GM12873 (cell line): ENCODE results near the gene GADD45GIP1.

ENCODE experiments used
- TF ChIP-seq, protein P1 (sequence below): IDR thresholded peaks from 2 replicates; pipeline ENCODE4 v1.5.1; 2012; ENCODE audit warnings: low read depth, mild to moderate bottlenecking, moderate library complexity, low read length, control low read depth; ENCODE audit not compliant: insufficient read depth; ENCODE audit errors: missing control alignments

The GADD45GIP1 gene

DNA sequence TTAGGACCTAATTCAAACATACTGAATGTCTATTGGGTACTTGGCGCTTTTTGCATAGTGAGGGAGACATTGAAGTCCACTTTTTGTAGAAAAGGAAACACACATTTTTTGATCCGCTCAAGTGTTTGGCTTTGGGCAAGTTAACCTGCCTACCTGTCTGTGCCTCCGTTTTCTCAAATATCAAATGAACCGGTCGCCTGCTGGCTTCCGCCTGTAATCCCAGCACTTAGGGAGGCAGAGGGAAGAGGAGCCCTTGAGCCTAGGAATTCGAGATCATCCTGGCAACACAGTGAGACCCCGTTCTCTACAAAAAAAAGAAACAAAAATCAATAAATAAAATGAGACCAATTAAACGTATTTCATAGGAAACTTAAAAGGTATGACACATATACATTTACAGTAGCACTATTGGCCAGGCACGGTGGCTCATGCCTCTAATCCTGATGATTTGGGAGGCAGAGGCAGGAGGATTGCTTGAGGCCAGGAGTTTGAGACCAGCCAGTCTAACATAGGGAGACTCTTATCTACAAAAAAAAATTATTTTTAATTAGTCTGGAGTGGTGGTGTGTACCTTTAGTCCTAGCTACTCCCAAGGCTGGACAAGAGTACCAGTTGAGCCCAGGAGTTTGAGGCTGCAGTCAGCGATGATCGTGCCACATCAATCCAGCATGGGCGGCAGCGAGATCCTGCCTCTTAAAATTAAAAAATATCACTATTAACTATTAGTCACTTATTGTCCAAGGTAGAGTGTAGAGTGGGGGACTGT lies 10.1 kb downstream of the GADD45GIP1 start:
- TF ChIP-seq, protein P1, sequence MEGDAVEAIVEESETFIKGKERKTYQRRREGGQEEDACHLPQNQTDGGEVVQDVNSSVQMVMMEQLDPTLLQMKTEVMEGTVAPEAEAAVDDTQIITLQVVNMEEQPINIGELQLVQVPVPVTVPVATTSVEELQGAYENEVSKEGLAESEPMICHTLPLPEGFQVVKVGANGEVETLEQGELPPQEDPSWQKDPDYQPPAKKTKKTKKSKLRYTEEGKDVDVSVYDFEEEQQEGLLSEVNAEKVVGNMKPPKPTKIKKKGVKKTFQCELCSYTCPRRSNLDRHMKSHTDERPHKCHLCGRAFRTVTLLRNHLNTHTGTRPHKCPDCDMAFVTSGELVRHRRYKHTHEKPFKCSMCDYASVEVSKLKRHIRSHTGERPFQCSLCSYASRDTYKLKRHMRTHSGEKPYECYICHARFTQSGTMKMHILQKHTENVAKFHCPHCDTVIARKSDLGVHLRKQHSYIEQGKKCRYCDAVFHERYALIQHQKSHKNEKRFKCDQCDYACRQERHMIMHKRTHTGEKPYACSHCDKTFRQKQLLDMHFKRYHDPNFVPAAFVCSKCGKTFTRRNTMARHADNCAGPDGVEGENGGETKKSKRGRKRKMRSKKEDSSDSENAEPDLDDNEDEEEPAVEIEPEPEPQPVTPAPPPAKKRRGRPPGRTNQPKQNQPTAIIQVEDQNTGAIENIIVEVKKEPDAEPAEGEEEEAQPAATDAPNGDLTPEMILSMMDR = no peak

DNA sequence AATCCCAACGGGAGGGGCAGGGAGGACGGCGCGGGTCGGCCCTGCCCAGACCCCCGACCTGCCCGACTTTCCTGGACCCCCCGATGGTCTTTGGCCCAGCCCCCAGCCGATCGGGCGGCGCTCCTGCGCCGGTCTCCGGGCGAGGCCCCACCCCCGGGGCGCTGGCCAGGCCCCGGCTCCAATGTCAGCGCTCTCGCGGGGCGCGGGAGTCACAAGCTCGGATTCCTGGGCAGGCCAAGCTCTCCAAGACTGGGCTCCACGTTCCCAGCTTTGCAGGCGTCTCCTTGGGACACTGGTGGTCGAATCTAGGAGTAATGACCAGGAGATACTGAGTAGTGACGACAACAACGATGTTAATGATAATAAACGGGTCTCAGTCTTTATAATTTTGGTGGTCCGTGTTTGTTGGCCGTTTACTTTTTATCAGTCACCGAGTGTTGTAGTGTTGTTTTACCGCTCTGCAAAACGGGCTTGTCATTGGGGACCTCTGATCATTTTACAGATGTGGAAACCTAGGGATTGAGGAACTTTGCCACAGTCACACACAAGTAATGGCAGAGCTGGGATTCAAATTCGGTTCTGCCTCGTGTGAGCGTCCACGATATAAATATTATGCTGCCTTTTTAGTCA lies 10.8 kb downstream of the GADD45GIP1 start:
- TF ChIP-seq, protein P1 = no peak

DNA sequence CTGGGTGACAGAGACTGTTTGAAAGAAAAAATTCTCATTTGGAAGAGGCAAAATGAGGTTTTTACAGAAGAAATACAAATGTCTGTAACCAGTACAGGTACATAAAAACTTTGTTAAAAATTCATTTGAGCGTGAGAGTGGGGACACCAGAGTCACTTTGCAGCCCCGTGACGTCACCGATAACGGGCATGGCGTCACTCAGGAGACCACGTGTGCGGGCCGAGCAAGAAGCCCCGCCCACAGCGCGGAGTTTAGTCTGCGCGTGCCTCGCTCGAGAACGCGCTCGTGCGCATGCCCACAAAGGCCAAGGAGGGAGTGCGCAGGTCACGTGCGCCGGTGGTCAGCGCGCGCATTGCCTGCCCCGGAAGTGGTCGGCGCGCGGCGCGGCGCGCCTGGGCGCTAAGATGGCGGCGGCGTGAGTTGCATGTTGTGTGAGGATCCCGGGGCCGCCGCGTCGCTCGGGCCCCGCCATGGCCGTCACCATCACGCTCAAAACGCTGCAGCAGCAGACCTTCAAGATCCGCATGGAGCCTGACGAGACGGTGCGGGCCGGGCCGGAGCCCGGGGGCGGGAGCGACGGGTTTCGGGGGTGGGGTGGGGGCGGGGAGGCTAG lies 11.4 kb downstream of the GADD45GIP1 start, which contains the start of gene RAD23A:
Gene RAD23A (plus strand): TSS at position 384 of the 613 bp plus-strand sequence. CDS start 87 bp downstream, at position 471.
- TF ChIP-seq, protein P1 = no peak

DNA sequence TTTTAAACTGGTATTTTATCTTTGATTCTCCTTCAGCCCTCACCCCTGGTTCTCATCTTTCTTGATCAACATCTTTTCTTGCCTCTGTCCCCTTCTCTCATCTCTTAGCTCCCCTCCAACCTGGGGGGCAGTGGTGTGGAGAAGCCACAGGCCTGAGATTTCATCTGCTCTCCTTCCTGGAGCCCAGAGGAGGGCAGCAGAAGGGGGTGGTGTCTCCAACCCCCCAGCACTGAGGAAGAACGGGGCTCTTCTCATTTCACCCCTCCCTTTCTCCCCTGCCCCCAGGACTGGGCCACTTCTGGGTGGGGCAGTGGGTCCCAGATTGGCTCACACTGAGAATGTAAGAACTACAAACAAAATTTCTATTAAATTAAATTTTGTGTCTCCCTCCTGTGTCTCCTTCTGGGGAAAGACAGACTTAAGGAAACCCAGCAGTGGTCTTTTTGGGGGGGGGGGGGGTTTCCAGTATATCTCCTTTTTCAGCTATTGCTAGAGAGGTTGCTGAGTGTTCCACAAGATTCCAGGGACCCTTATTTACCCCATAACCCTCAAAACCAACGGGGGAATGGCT lies 12.8 kb downstream of the GADD45GIP1 start:
- TF ChIP-seq, protein P1 = no peak

DNA sequence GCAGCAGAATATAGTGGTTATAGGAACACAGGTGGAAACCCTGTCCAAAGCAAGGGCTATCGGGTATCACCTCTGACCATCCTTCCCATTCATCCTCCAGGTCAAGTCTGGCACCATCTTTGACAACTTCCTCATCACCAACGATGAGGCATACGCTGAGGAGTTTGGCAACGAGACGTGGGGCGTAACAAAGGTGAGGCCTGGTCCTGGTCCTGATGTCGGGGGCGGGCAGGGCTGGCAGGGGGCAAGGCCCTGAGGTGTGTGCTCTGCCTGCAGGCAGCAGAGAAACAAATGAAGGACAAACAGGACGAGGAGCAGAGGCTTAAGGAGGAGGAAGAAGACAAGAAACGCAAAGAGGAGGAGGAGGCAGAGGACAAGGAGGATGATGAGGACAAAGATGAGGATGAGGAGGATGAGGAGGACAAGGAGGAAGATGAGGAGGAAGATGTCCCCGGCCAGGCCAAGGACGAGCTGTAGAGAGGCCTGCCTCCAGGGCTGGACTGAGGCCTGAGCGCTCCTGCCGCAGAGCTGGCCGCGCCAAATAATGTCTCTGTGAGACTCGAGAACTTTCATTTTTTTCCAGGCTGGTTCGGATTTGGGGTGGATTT lies 13.5 kb downstream of the GADD45GIP1 start:
- TF ChIP-seq, protein P1 = no peak

DNA sequence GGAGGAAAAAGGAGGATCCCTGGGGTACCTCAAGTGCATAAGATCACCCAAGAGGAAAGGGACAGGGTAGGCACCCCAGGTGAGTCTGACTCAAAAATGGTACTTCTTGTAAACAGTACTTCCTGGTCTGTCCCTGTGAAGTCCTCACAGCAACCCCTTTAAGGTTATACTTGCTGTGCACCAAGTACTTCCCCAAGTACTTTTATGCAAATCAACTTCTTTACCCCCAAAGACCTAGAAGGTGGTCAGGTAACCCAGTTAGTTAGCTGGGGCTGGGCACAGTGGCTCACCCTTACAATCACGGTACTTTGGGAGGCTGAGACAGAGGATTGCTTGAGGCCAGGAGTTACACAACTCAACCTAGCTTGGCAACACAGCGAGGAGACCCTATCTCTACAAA lies 16.1 kb downstream of the GADD45GIP1 start:
- TF ChIP-seq, protein P1 = no peak
